ENCODE data around the gene MAGEA2.
"Not testable (repeated sequence)": the region's sequence is repeated elsewhere in the genome, so short reads cannot be mapped to it uniquely, and the experiment has no call there.

Gene MAGEA2

GRCh38 chrX:152753686-152754650 lies at the start of gene MAGEA2:
Gene MAGEA2 (minus strand): TSS chrX:152753842. CDS start chrX:152751363, 2,479 bp downstream.
- not testable (repeated sequence) for DNase-seq

GRCh38 chrX:152798945-152799344 lies 45.3 kb upstream of the MAGEA2 start:
- no peak for DNase-seq

DNA sequence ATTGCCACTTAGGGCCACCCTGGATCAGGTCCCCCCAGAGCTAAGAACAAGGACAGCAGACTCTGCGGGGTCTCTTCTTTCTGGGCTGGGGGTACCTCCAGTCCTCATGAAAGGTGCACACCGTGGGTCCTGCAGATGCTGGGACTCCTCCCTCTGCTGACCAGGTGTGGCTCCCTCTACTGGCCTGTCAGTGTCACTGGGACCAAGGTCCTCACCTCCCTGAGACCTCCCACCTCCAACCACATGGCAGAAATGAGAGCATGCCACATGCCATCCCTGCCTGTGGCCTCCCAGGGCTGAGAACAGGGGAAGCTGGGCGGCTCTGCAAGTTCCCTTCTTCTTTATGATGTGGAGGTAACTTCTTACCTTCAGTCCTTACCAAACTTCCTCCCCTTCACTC lies 33.4 kb upstream of the MAGEA2 start:
- DNase-seq = not testable (repeated sequence)

GRCh38 chrX:152769549-152770289 lies 16.1 kb upstream of the MAGEA2 start, which contains the start of gene MAGEA6:
Gene MAGEA6 (minus strand): TSS chrX:152769689. CDS start chrX:152767650, 2,039 bp downstream.
- not testable (repeated sequence) for DNase-seq

DNA sequence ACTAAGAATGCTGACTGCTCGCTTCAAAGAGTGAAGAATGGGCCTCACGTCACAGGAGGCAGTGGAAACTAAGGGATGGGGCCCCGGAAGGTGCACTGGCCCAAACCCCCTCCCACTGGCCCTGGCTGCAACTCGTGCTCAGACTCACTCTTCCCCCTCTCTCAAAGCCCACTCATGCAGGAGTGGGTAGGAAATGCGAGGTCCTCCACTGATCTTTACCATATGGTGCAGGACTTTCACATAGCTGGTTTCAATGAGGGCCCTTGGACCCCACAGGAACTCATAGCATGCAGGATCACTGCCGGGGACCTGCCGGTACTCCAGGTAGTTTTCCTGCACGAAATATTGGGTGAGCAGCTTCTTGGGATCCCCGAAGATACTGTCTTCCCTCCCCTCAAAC lies 12.9 kb upstream of the MAGEA2 start:
- not testable (repeated sequence) for DNase-seq

- DNase-seq = not testable (repeated sequence)
Measured at GRCh38 chrX:152761582-152761981, 7.9 kb upstream of the MAGEA2 start.

- DNase-seq = not testable (repeated sequence)
Measured at GRCh38 chrX:152759544-152759943, 5.9 kb upstream of the MAGEA2 start.

DNA sequence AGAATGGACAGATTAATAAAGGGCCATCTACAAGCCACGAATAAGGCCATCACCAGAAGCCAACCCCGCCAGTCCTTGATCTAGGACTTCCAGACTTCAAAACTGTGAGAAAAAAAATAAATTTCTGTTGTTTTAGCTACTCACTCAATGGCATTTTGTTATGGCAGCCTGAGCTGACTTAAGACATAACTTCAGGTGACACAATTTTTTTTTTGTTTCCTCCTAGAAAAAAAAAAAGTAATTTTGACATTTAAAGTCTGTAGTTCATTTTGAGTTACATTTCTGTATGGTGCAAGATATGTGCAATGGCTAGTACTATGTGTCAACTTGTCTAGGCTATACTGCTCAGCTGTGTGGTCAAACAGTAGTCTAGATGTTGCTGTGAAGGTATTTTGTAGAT lies 5.3 kb upstream of the MAGEA2 start, which contains the start of gene CSAG3:
CSAG3 (plus strand) TSS at position 301 of the 400 bp plus-strand sequence.
- not testable (repeated sequence) for DNase-seq

- not testable (repeated sequence) for DNase-seq
Measured at GRCh38 chrX:152754871-152755270, 1.2 kb upstream of the MAGEA2 start.

GRCh38 chrX:152738560-152738959 lies 15.1 kb downstream of the MAGEA2 start:
- no peak for DNase-seq

- DNase-seq = not testable (repeated sequence)
Measured at GRCh38 chrX:152736528-152736927, 17.1 kb downstream of the MAGEA2 start.

GRCh38 chrX:152735860-152736511 lies 17.7 kb downstream of the MAGEA2 start:
- no peak for DNase-seq

DNA sequence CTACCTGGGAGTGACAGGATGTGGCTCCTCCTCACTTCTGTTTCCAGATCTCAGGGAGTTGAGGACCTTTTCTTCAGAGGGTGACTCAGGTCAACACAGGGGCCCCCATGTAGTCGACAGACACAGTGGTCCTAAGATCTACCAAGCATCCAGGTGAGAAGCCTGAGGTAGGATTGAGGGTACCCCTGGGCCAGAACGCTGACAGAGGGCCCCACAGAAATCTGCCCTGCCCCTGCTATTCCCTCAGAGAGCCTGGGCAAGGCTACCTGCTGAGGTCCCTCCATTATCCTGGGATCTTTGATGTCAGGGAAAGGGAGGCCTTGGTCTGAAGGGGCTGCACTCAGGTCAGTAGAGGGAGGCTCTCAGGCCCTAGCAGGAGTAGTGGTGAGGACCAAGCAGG lies 18.5 kb downstream of the MAGEA2 start:
- DNase-seq = no peak

- DNase-seq = not testable (repeated sequence)
Measured at GRCh38 chrX:152734143-152734858, 19.3 kb downstream of the MAGEA2 start.

DNA sequence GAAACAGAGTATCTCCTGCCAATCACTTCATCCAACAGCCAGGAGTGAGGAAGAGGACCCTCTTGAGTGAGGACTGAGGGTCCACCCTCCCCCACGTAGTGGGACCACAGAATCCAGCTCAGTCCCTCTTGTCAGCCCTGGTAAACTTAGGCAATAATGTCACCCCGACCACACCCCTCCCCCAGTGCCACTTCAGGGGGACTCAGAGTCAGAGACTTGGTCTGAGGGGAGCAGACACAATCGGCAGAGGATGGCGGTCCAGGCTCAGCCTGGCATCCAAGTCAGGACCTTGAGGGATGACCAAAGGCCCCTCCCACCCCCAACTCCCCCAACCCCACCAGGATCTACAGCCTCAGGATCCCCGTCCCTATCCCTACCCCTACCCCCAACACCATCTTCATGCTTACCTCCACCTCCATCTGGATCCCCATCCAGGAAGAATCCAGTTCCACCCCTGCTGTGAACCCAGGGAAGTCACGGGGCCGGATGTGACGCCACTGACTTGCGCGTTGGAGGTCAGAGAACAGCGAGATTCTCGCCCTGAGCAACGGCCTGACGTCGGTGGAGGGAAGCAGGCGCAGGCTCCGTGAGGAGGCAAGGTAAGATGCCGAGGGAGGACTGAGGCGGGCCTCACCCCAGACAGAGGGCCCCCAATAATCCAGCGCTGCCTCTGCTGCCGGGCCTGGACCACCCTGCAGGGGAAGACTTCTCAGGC lies 20.2 kb downstream of the MAGEA2 start, which contains the start of the genes CSAG1 and MAGEA12:
CSAG1 (minus strand) TSS at position 461 of the 715 bp plus-strand sequence. CDS start 1,261 bp downstream, outside the sequence.
MAGEA12 (plus strand) TSS at position 497 of the 715 bp plus-strand sequence. CDS start 2,405 bp downstream, outside the sequence.
- no peak for DNase-seq

DNA sequence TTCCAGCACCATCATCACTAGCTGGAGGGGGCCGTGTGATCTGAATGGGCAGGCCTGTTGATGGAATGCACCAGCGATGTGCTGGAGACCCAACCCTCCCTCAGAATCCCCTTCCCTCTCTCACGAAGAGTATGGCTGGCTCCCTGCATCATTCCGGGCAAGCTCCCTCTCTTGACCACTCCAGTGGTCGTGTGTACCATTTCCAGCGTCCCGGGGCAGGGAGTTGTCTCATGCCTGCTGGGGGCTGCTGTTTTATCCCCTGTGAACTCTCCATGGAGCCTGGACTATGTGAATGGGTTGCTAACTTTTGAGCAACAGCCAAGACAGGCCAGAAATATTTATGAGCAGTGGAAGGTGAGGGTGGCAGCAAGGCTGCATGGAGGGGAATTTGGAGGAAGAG lies 28.2 kb downstream of the MAGEA2 start:
- no peak for DNase-seq

GRCh38 chrX:152713815-152714787 lies 39.5 kb downstream of the MAGEA2 start, which contains the start of gene MAGEA2B:
Gene MAGEA2B (plus strand): TSS chrX:152714628. CDS start chrX:152717107, 2,479 bp downstream.
- DNase-seq = not testable (repeated sequence)

- DNase-seq = not testable (repeated sequence)
Measured at GRCh38 chrX:152713195-152713594, 40.4 kb downstream of the MAGEA2 start.

GRCh38 chrX:152709173-152709572 lies 44.5 kb downstream of the MAGEA2 start, which contains the start of gene CSAG2:
Gene CSAG2 (minus strand): TSS chrX:152709273. CDS start chrX:152709112, 161 bp downstream.
- not testable (repeated sequence) for DNase-seq
